Brain microvascular endothelial cell (primary cell): ENCODE data around the gene SPP1.
A peak's percentile ranks its signal among the peaks of the same experiment; 100 is the strongest.

ENCODE experiments used
- DNase-seq: peaks from one replicate; pipeline ENCODE4 v3.0.0-alpha.2; 2020
- H3K27ac ChIP-seq: fragments of 250-450 bp; sonication (Bioruptor Pico); 2 replicates; pipeline ENCODE4 v1.5.1; 2020; ENCODE audit warnings: mild to moderate bottlenecking, moderate library complexity
- H3K27me3 ChIP-seq: fragments of 250-450 bp; sonication (Bioruptor Pico); replicated peaks from 2 replicates; pipeline ENCODE4 v1.5.1; 2020; ENCODE audit warnings: mild to moderate bottlenecking
- H3K36me3 ChIP-seq: fragments of 250-450 bp; sonication (Bioruptor Pico); replicated peaks from 2 replicates; pipeline ENCODE4 v1.5.1; 2020; ENCODE audit warnings: mild to moderate bottlenecking
- H3K4me3 ChIP-seq: 2 replicates; pipeline ENCODE4 v1.5.1; 2011; ENCODE audit warnings: low read depth, mild to moderate bottlenecking, control low read depth, low read length, moderate library complexity
- CTCF ChIP-seq: IDR thresholded peaks from 2 replicates; pipeline ENCODE4 v1.5.1; 2011; ENCODE audit warnings: low read depth, mild to moderate bottlenecking, moderate library complexity, low read length, control low read depth, inconsistent platforms; ENCODE audit errors: missing control alignments
- in situ Hi-C: cut with HindIII; loops from 2 replicates; pipeline ENCODE4 v1.10.0; 2017; ENCODE audit warnings: low sequenced_read_pairs, low pct_ligation_motif_present

SPP1 gene

GRCh38 chr4:88007304-88008121 is 32.0 kb downstream of the SPP1 start, which contains the start of gene PKD2:
PKD2 (plus strand) TSS chr4:88007635; CDS start chr4:88007734, 99 bp downstream.
- peak; percentile 60 for DNase-seq
- H3K36me3 ChIP-seq: no peaks in the 10 kb centered on the region
- in situ Hi-C loops: no loop called here
- H3K4me3 ChIP-seq: peak within 1 kb of the TSS; percentile 74
- peak within 1 kb of the TSS; percentile 56 for H3K27ac ChIP-seq
- TF ChIP-seq CTCF: no peak
- H3K27me3 ChIP-seq: no peaks in the 10 kb centered on the region

GRCh38 chr4:88008122-88008742 is 32.7 kb downstream of the SPP1 start:
- Histone ChIP-seq H3K27me3 (no peaks in the 10 kb centered on the region), H3K4me3 (peak overlapping the region; percentile 74), H3K36me3 (no peaks in the 10 kb centered on the region), H3K27ac (peak overlapping the region; percentile 56)
- in situ Hi-C loops: no loop called here
- TF ChIP-seq CTCF: no peak
- peak; percentile 18 for DNase-seq

GRCh38 chr4:88008743-88009171 is 33.2 kb downstream of the SPP1 start:
- peak overlapping the region; percentile 56 for H3K27ac ChIP-seq
- DNase-seq: peak; percentile 49

GRCh38 chr4:88009871-88010270 is 34.4 kb downstream of the SPP1 start:
- in situ Hi-C loops: no loop called here
- H3K4me3 ChIP-seq: peak overlapping the region; percentile 23
- DNase-seq: no peak
- H3K27ac ChIP-seq: no peak overlapping the region
- TF ChIP-seq CTCF: no peak
- no peaks in the 10 kb centered on the region for H3K27me3 ChIP-seq
- no peaks in the 10 kb centered on the region for H3K36me3 ChIP-seq

More at GRCh38 chr4:88008743-88009171, 33.2 kb downstream of the SPP1 start:
- no peaks in the 10 kb centered on the region for H3K27me3 ChIP-seq
- no peaks in the 10 kb centered on the region for H3K36me3 ChIP-seq
- no peak for TF ChIP-seq CTCF
- in situ Hi-C loops: no loop called here
- H3K4me3 ChIP-seq: peak overlapping the region; percentile 74

- TF ChIP-seq CTCF: no peak
- in situ Hi-C loops: no loop called here
- H3K27me3 ChIP-seq: no peaks in the 10 kb centered on the region
- peak overlapping the region; percentile 1 for H3K4me3 ChIP-seq
- H3K27ac ChIP-seq: no peak overlapping the region
- no peaks in the 10 kb centered on the region for H3K36me3 ChIP-seq
- no peak for DNase-seq
Observed at GRCh38 chr4:88010966-88011365, 35.5 kb downstream of the SPP1 start.
